H1 (cell line): ENCODE data around the gene WIPF1. TPM values are rescaled to one million over a fixed set of nuclear protein-coding genes. Genes with fewer than 3 reads are reported as not detected.

Experiments used
- ASH2L ChIP-seq: fragments of 200-600, 300-600 bp; sonication (generic); IDR thresholded peaks from one replicate; pipeline ENCODE4 v1.7.1; 2017; ENCODE audit warnings: low read length
- BACH1 ChIP-seq: IDR thresholded peaks from 2 replicates; pipeline ENCODE4 v1.6.1; 2012; ENCODE audit warnings: low read length, improper control_type of control experiment
- CBX8 ChIP-seq: fragments of 300-800, 300-1000 bp; sonication (generic); IDR thresholded peaks from 2 replicates; pipeline ENCODE4 v1.7.1; 2016; ENCODE audit warnings: low read depth, low read length, borderline replicate concordance
- CTBP2 ChIP-seq: IDR thresholded peaks from 2 replicates; pipeline ENCODE4 v1.7.0; 2011; ENCODE audit warnings: borderline replicate concordance, mild to moderate bottlenecking, moderate library complexity, mixed read lengths, low read length; ENCODE audit not compliant: insufficient read depth, insufficient read length
- JUN ChIP-seq: IDR thresholded peaks from 2 replicates; pipeline ENCODE4 v1.6.1; 2011; ENCODE audit warnings: low read depth, mild to moderate bottlenecking, improper control_type of control experiment, low read length
- SP2 ChIP-seq: IDR thresholded peaks from 2 replicates; pipeline ENCODE4 v1.6.1; 2012; ENCODE audit warnings: mild to moderate bottlenecking, low read length, inconsistent platforms
- polyA plus RNA-seq, 7 experiments: library from polyadenylated mRNA; depleted of rRNA in 3 of 7; stranded (reverse) in 5 of 7; unstranded in 2 of 7; fragments of >200 nt in 5 of 7; fragments of 200-250 nt in 2 of 7; gene quantifications; 1 replicate in 5 of 7; 2 replicates in 1 of 7; 4 replicates in 1 of 7; pipeline versions ENCODE4 v1.2.1 to v1.2.3, GENCODE V29; 2011 to 2013; ENCODE audit warnings: missing spikeins in 2 of 7, mixed read lengths in 2 of 7
- total RNA-seq: library from RNA; stranded (reverse); fragmentation: NEBNext Ultra II Directional; extraction: Animal tissue kit (Norgen Biotek cat#: 25700); gene quantifications from 2 replicates; pipeline ENCODE4 v1.2.1, GENCODE V29; 2021

The WIPF1 gene
- total and polyA plus RNA-seq, 2 of the 8 experiments (the other 6 are each of a cell fraction or from before 2014, with no cell fraction given), result 4.7 to 5.2 TPM

DNA sequence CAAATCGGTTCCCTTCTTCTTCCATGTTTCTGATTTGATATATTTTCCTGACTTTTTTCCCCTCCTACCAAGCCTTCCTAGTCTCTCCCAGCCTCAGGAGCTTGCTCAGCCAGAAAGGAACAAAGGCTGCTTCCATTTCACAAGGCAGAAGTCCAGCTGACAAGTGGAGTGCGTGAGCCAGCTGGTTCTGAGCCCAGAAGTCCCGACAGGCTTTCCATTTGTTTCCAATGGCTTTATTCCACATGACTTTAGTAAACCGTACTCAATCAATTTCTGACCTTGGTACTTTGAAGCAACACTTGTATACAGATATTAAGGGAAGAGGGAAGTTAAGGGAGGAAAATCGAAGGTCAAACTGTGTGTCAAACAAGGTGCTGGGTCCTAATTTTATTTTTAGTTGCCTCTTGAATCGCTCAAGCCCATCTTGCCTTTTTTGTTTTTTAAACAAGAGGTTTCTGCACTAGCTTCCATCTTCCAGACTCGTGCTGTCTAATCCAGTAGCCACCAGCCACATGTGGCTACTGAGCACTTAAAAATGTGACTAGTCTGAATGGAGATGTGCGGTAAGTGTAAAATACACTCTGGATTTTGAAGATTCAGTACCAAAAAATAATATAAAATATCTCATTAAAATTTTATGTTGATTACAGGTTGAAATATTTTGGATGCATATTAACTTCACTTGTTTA is 36.2 kb downstream of the WIPF1 start (continued):
- TF ChIP-seq SP2 (no peak), JUN (no peak), BACH1 (no peak), CTBP2 (no peak), CBX8 (no peak), ASH2L (no peak)
- TF ChIP-seq, all 59 proteins: peak for 0
